Omental fat pad (tissue), 4 donors: Measurements from ENCODE around the gene FAM241A. TPM values are rescaled to one million over a fixed set of nuclear protein-coding genes. Genes with fewer than 3 reads are reported as not detected.

ENCODE experiments used
- ATAC-seq: fragments of 150-250 bp; one replicate; pipeline ENCODE4 v1.9.1; 2016; ENCODE audit warnings: mild to moderate bottlenecking, moderate library complexity; ENCODE audit not compliant: low FRiP score
- DNase-seq: peaks from one replicate; pipeline ENCODE4 v3.0.0-alpha.2; 2019; ENCODE audit warnings: low spot score
- CTCF ChIP-seq, 3 donors: fragments of 450-650 bp; IDR thresholded peaks; one replicate each; pipeline ENCODE4 v1.5.1; 2016 to 2017; ENCODE audit warnings: antibody characterized with exemption in 3 of 3, mild to moderate bottlenecking in 3 of 3, moderate library complexity in 2 of 3
- total RNA-seq, 4 donors: library from RNA; depleted of rRNA; stranded (reverse); fragments of >200 nt; gene quantifications; one replicate each; pipeline ENCODE4 v1.1.0, GENCODE V29; 2016

Gene FAM241A
- total RNA-seq, 4 donors from 2014 or later, result 6.0 to 37.4 (median 18.9) TPM

GRCh38 chr4:112119353-112119783, 25.9 kb upstream of the FAM241A start:
- ATAC-seq (no peak), DNase-seq (no peak)
- no peak for TF ChIP-seq CTCF (IDR thresholded peaks at IDR 0.05)

GRCh38 chr4:112120021-112120420, 25.2 kb upstream of the FAM241A start:
- DNase-seq, result no peak
- no peak for TF ChIP-seq CTCF (IDR thresholded peaks at IDR 0.05)
- ATAC-seq, result no peak

GRCh38 chr4:112125416-112125815, 19.8 kb upstream of the FAM241A start:
- DNase-seq (no peak), ATAC-seq (no peak)
- no peak for TF ChIP-seq CTCF (IDR thresholded peaks at IDR 0.05)

GRCh38 chr4:112127048-112127637, 18.1 kb upstream of the FAM241A start:
- no peak for DNase-seq
- ATAC-seq, result no peak
- TF ChIP-seq CTCF (IDR thresholded peaks at IDR 0.05), result no peak

- no peak for TF ChIP-seq CTCF (IDR thresholded peaks at IDR 0.05)
- DNase-seq (no peak), ATAC-seq (no peak)
These were observed 17.5 kb upstream of the FAM241A start for GRCh38 chr4:112127803-112128202.

- DNase-seq (no peak), ATAC-seq (no peak)
- no peak for TF ChIP-seq CTCF (IDR thresholded peaks at IDR 0.05)
These were observed 16.8 kb upstream of the FAM241A start for GRCh38 chr4:112128452-112128851.

- ATAC-seq (no peak), DNase-seq (no peak)
- TF ChIP-seq CTCF (IDR thresholded peaks at IDR 0.05), result no peak
These were observed 14.3 kb upstream of the FAM241A start for GRCh38 chr4:112130906-112131305.
